Prostate gland (tissue), 1 donor: Measurements from ENCODE around the gene LRRC73.

Source experiments
- POLR2A ChIP-seq: fragments of 450-650 bp; IDR thresholded peaks from one replicate; pipeline ENCODE4 v1.6.1; 2016; ENCODE audit warnings: antibody characterized with exemption, mild to moderate bottlenecking
- POLR2AphosphoS5 ChIP-seq: sonication (generic); formaldehyde crosslinking; IDR thresholded peaks from one replicate; pipeline ENCODE4 v1.6.1; 2017; ENCODE audit warnings: antibody characterized with exemption

DNA sequence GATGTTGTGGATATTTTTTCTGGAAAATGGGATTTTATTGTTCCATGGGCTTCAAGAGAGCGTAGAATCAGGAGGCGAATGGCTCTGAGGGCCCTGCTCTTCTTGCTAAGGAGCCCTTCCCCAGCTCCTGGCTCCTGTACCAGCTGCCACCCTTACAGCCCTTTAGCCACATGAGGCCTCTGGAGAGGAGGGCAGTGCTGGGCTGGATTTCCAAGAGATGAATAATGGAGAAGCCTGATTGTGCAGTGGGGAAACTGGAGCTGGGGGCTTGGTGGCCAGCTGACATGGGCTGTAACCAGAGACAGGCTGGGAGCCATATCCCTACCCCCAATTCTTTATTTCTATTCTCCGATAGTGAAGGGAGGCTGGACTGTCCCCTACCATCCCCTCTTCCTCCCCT lies 9.2 kb downstream of the LRRC73 start:
- TF ChIP-seq POLR2A (no peak), POLR2AphosphoS5 (no peak)
